HepG2 (cell line): ENCODE data around the gene DOCK1. TPM values are rescaled to one million over a fixed set of nuclear protein-coding genes. Genes with fewer than 3 reads are reported as not detected.

Experiments
- ATAC-seq: fragments of 200-7000 bp; cut with Tn5 transposase; 3 replicates; pipeline ENCODE4 v1.9.1; 2020; ENCODE audit warnings: mild to moderate bottlenecking, moderate library complexity
- BruUV-seq: library from RNA; stranded (reverse); fragments of 400-500 nt; replicated peaks from 2 replicates; lab custom pipeline; 2021; lab: Mats Ljungman, UMichigan
- CTCF ChIA-PET: fragments of 300-600 bp; formaldehyde crosslinking; extraction: SDS; loops from one replicate; lab custom pipeline; 2021; ENCODE audit warnings: low total read pairs, inconsistent platforms, low intra/inter-chr PET ratio; lab: Yijun Ruan, JAX
- POLR2A ChIA-PET: fragments of 350-600 bp; sonication (Branson Sonifier 250); formaldehyde crosslinking; loops from one replicate; lab custom pipeline; 2020; ENCODE audit warnings: antibody characterized with exemption, inconsistent platforms; lab: Yijun Ruan, JAX
- DNase-seq: peaks from one replicate; pipeline ENCODE4 v3.0.0-alpha.2; 2015; ENCODE audit warnings: low spot score
- FAIRE-seq: peaks from 3 replicates; lab custom pipeline; 2011; peaks lifted over from hg19 to GRCh38; lab: Jason Lieb, UNC
- H2AFZ ChIP-seq: one replicate; pipeline ENCODE4 v1.6.1; 2011; ENCODE audit warnings: low read length, inconsistent platforms
- H3K27ac ChIP-seq: fragments of 300-600 bp; 3 replicates; pipeline ENCODE4 v1.8.0; 2011; ENCODE audit warnings: mixed run types, mild to moderate bottlenecking, mixed read lengths, low read length, inconsistent platforms; ENCODE audit not compliant: insufficient read depth; ENCODE audit errors: extremely low read length
- H3K27me3 ChIP-seq, 2 experiments: fragments of 200-600 bp in 1 of 2; 2 replicates in 1 of 2; 3 replicates in 1 of 2; pipeline versions ENCODE4 v1.6.0 to v1.8.0; 2011; ENCODE audit warnings: low read length in 2 of 2, mild to moderate bottlenecking in 2 of 2, moderate library complexity in 2 of 2, inconsistent platforms in 1 of 2; ENCODE audit not compliant: insufficient read depth in 2 of 2, control insufficient read depth in 1 of 2
- H3K36me3 ChIP-seq, 2 experiments: fragments of 200-600 bp in 1 of 2; replicated peaks in 1 of 2; 2 replicates in 1 of 2; 3 replicates in 1 of 2; pipeline versions ENCODE4 v1.5.1 to v1.8.0; 2011; ENCODE audit warnings: low read length in 2 of 2, inconsistent platforms in 1 of 2; ENCODE audit not compliant: insufficient read depth in 2 of 2, control insufficient read depth in 1 of 2
- H3K4me1 ChIP-seq: 2 replicates; pipeline ENCODE4 v1.5.1; 2012; ENCODE audit warnings: low read length, inconsistent platforms; ENCODE audit not compliant: insufficient read depth
- H3K4me2 ChIP-seq: 2 replicates; pipeline ENCODE4 v1.6.0; 2011; ENCODE audit warnings: low read depth, low read length, inconsistent platforms
- H3K4me3 ChIP-seq, 3 experiments: fragments of 200-600 bp in 1 of 3; sonication (generic), shearing (Covaris generic) in 1 of 3; replicated peaks in 1 of 3; 2 replicates each; pipeline ENCODE4 v1.5.1; 2011 to 2016; ENCODE audit warnings: low read length in 3 of 3, inconsistent platforms in 2 of 3, low read depth in 2 of 3, mild to moderate bottlenecking in 2 of 3, control low read depth in 1 of 3, mixed read lengths in 1 of 3; ENCODE audit not compliant: insufficient read depth in 1 of 3
- H3K79me2 ChIP-seq: one replicate; pipeline ENCODE4 v1.6.1; 2011; ENCODE audit warnings: low read length, inconsistent platforms; ENCODE audit not compliant: insufficient read depth
- H3K9ac ChIP-seq: 2 replicates; pipeline ENCODE4 v1.6.0; 2011; ENCODE audit warnings: mild to moderate bottlenecking, low read depth, low read length, inconsistent platforms; ENCODE audit not compliant: insufficient read depth
- H3K9me3 ChIP-seq: 2 replicates; pipeline ENCODE4 v1.5.1; 2012; ENCODE audit warnings: mild to moderate bottlenecking, low read length
- H4K20me1 ChIP-seq: 2 replicates; pipeline ENCODE4 v1.6.0; 2011; ENCODE audit warnings: inconsistent platforms, mild to moderate bottlenecking, low read length, moderate library complexity; ENCODE audit not compliant: insufficient read depth
- CCDC6 ChIP-seq: sonication (generic); formaldehyde crosslinking; IDR thresholded peaks from 2 replicates; pipeline ENCODE4 v1.8.1; 2022; ENCODE audit warnings: mild to moderate bottlenecking, missing genetic modification reagents, moderate library complexity
- MAFF ChIP-seq: IDR thresholded peaks from 2 replicates; pipeline ENCODE4 v1.6.1; 2011; ENCODE audit warnings: low read depth, low read length, improper control_type of control experiment
- MAFK ChIP-seq, 2 experiments: IDR thresholded peaks in 1 of 2; conservative IDR thresholded peaks in 1 of 2; 2 replicates each; pipeline ENCODE4 v1.6.1; 2011; ENCODE audit warnings: improper control_type of control experiment in 2 of 2, low read length in 2 of 2
- PRDM15 ChIP-seq: sonication (generic); formaldehyde crosslinking; IDR thresholded peaks from 2 replicates; pipeline ENCODE4 v1.4.0; 2020; ENCODE audit warnings: missing genetic modification reagents
- RAD51 ChIP-seq: fragments of 450-650 bp; IDR thresholded peaks from 2 replicates; pipeline ENCODE4 v1.6.1; 2016; ENCODE audit warnings: borderline replicate concordance
- TEF ChIP-seq: sonication (generic); formaldehyde crosslinking; IDR thresholded peaks from 2 replicates; pipeline ENCODE4 v1.5.0; 2020; ENCODE audit warnings: missing genetic modification reagents
- ZNF264 ChIP-seq: sonication (generic); formaldehyde crosslinking; IDR thresholded peaks from 2 replicates; pipeline ENCODE4 v1.4.0; 2020; ENCODE audit warnings: missing genetic modification reagents
- ZNF550 ChIP-seq: sonication (generic); formaldehyde crosslinking; IDR thresholded peaks from 2 replicates; pipeline ENCODE4 v1.4.0; 2020; ENCODE audit warnings: mild to moderate bottlenecking, missing genetic modification reagents, borderline replicate concordance
- WGBS: methylation state at CpG from one replicate; pipeline ENCODE4 v1.1.6; 2017; ENCODE audit warnings: low lambda C conversion rate; 5-methylcytosine and 5-hydroxymethylcytosine counted together
- in situ Hi-C: cut with HindIII; loops from 2 replicates; pipeline ENCODE4 v1.10.0; 2017; ENCODE audit warnings: low pct_unique_long_range_greater_than_20kb; ENCODE audit not compliant: extremely low pct_ligation_motif_present
- intact Hi-C: fragments of 100-400 bp; cut with micrococcal nuclease; formaldehyde crosslinking; loops from one replicate; pipeline ENCODE4 v1.10.0; 2022; ENCODE audit not compliant: unreplicated experiment
- polyA plus RNA-seq, 8 experiments: library from polyadenylated mRNA; depleted of rRNA in 3 of 8; stranded (reverse) in 7 of 8; unstranded in 1 of 8; fragments of >200 nt; fragmentation: Illumina TruSeq in 4 of 8; extraction: Trizol in 4 of 8; gene quantifications; 2 replicates each; pipeline versions ENCODE4 v1.2.1 to v1.2.3, GENCODE V29; 2011 to 2016; ENCODE audit warnings: low read depth in 4 of 8, missing spikeins in 1 of 8, mixed read lengths in 1 of 8; ENCODE audit not compliant: insufficient read depth in 1 of 8
- total RNA-seq, 5 experiments: library from RNA; depleted of rRNA; stranded (reverse); fragments of >200 nt; fragmentation: Illumina TruSeq; extraction: Trizol; gene quantifications; 2 replicates each; pipeline ENCODE4 v1.2.3, GENCODE V29; 2016; ENCODE audit warnings: low read depth in 1 of 5
- TF ChIP-seq, protein P1 (sequence below): sonication (generic); formaldehyde crosslinking; IDR thresholded peaks from 2 replicates; pipeline ENCODE4 v1.9.0; 2022; ENCODE audit warnings: low read depth, missing genetic modification reagents

DOCK1 gene
- total and polyA plus RNA-seq, 2 of the 13 experiments (the other 11 are each of a cell fraction or from before 2014, with no cell fraction given) = 8.3 to 25.5 TPM

DNA sequence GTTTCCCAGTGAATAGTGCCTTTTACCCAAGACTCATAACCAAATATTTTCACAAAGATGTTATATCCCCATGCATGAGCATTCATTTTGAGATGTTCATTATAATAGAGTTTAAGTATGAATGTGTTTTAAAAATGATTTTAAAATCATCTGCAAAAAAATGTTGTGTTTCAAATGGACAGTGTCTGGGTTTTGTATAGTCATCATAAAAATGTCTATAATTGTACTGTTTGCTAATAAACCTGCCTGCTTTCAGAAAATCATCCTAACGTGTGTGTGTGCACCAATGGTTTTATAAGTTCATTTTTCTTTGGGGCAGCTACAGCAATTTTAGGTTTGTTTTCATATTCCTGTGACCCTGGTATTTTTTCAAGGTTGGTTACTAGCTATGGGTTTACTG, 228.0 kb downstream of the DOCK1 start:
- TF ChIP-seq CCDC6 (CRISPR knock-in tag) (no peak), RAD51 (no peak), MAFK (conservative IDR thresholded peaks at IDR 0.05 in 1 of 2, IDR thresholded peaks at IDR 0.05 in 1 of 2; ENCODE audit: low read length in 2 of 2) (peak; percentile 72 to 73), ZNF264 (CRISPR knock-in tag) (no peak), ZNF550 (CRISPR knock-in tag) (no peak), MAFF (peak; percentile 53), PRDM15 (CRISPR knock-in tag) (no peak), TEF (CRISPR knock-in tag) (no peak)
- TF ChIP-seq, protein P1, sequence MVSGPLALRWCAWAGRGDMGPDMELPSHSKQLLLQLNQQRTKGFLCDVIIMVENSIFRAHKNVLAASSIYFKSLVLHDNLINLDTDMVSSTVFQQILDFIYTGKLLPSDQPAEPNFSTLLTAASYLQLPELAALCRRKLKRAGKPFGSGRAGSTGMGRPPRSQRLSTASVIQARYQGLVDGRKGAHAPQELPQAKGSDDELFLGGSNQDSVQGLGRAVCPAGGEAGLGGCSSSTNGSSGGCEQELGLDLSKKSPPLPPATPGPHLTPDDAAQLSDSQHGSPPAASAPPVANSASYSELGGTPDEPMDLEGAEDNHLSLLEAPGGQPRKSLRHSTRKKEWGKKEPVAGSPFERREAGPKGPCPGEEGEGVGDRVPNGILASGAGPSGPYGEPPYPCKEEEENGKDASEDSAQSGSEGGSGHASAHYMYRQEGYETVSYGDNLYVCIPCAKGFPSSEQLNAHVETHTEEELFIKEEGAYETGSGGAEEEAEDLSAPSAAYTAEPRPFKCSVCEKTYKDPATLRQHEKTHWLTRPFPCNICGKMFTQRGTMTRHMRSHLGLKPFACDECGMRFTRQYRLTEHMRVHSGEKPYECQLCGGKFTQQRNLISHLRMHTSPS = no peak
- no peak for ATAC-seq
- intact Hi-C loops = no loop called here
- Histone ChIP-seq H3K9ac (no peak overlapping the region), H3K36me3 (peaks cover 14 to 21% of the 10 kb centered on the region in 2 experiments), H3K27ac (peak overlapping the region; percentile 57), H2AFZ (no peak overlapping the region), H4K20me1 (no peaks in the 10 kb centered on the region), H3K27me3 (no peaks in the 10 kb centered on the region; a peak in 1 of 5 replicates), H3K9me3 (no peaks in the 10 kb centered on the region), H3K4me1 (peaks cover 30% of the 10 kb centered on the region), H3K4me2 (peak overlapping the region; percentile 26), H3K79me2 (no peaks in the 10 kb centered on the region), H3K4me3 (no peak overlapping the region)
- 83% methylated on average over 1 of the region's 1 CpG for WGBS
- ChIA-PET CTCF (no interaction called here), POLR2A (no interaction called here)
- no TSS peak for BruUV-seq
- no peak for FAIRE-seq
- no peak for DNase-seq
- in situ Hi-C loops = no loop called here
